AG04450 (cell line): ENCODE measurements around the gene PREPL. TPM values are rescaled to one million over a fixed set of nuclear protein-coding genes. Genes with fewer than 3 reads are reported as not detected.
A peak's percentile ranks its signal among the peaks of the same experiment; 100 is the strongest.
"Not testable (repeated sequence)": the region's sequence is repeated elsewhere in the genome, so short reads cannot be mapped to it uniquely, and the experiment has no call there.

Experiments used
- CTCF ChIA-PET: fragments of 300-600, 350-600 bp; formaldehyde crosslinking; extraction: SDS; loops from one replicate; lab custom pipeline; 2022; ENCODE audit warnings: antibody characterized with exemption, inconsistent platforms; lab: Charles Lee
- POLR2A ChIA-PET: fragments of 350-600 bp; formaldehyde crosslinking; extraction: SDS; loops from one replicate; lab custom pipeline; 2021; ENCODE audit warnings: antibody characterized with exemption, inconsistent platforms; lab: Yijun Ruan, JAX
- DNase-seq: peaks from one replicate; pipeline ENCODE4 v3.0.0-alpha.2; 2011; ENCODE audit warnings: low read depth, low spot score
- H3K27ac ChIP-seq: one replicate; pipeline ENCODE4 v1.5.1; 2012; ENCODE audit warnings: low read depth, low read length, control low read depth
- H3K27me3 ChIP-seq: one replicate; pipeline ENCODE4 v1.6.0; 2012; ENCODE audit warnings: low read length; ENCODE audit not compliant: control insufficient read depth, insufficient read depth
- H3K4me3 ChIP-seq: 2 replicates; pipeline ENCODE4 v1.5.1; 2011; ENCODE audit warnings: mild to moderate bottlenecking, low read depth, low read length, control low read depth
- H3K9me3 ChIP-seq: 2 replicates; pipeline ENCODE4 v1.5.1; 2012; ENCODE audit warnings: low read length; ENCODE audit not compliant: control insufficient read depth, insufficient read depth
- CTCF ChIP-seq: IDR thresholded peaks from 2 replicates; pipeline ENCODE4 v1.5.1; 2011; ENCODE audit warnings: low read depth, low read length, control low read depth, inconsistent platforms
- polyA plus RNA-seq: library from polyadenylated mRNA; depleted of rRNA; stranded (reverse); fragments of >200 nt; gene quantifications from 2 replicates; pipeline ENCODE4 v1.2.3, GENCODE V29; 2011

The PREPL gene
- polyA plus RNA-seq, 1 experiment, result 79.6 TPM

- Histone ChIP-seq H3K27ac (no peak overlapping the region), H3K4me3 (no peak overlapping the region), H3K9me3 (no peaks in the 10 kb centered on the region), H3K27me3 (no peaks in the 10 kb centered on the region)
- ChIA-PET POLR2A (no interaction called here), CTCF (interaction anchor here (0.8 to 11.7 kb wide), 8 partner anchors 10 to 566 kb away, joined by 5 to 136 read pairs (median 24); no protein-coding TSS in a partner anchor)
- no peak for DNase-seq
- peak; percentile 42; the same call in 1 of the 2 replicates for TF ChIP-seq CTCF
Observed at GRCh38 chr2:44389895-44390294, 28.6 kb upstream of the PREPL start.

- Histone ChIP-seq H3K27me3 (no peaks in the 10 kb centered on the region), H3K27ac (no peak overlapping the region), H3K9me3 (no peaks in the 10 kb centered on the region), H3K4me3 (no peak overlapping the region)
- CTCF ChIA-PET, result interaction anchor here (1.4 to 11.7 kb wide), 5 partner anchors 12 to 345 kb away, joined by 4 to 136 read pairs (median 29); no protein-coding TSS in a partner anchor
- DNase-seq, result no peak
- POLR2A ChIA-PET, result no interaction called here
- TF ChIP-seq CTCF, result no peak
Observed at GRCh38 chr2:44388877-44389276, 27.6 kb upstream of the PREPL start.

GRCh38 chr2:44385226-44385625 is 23.9 kb upstream of the PREPL start:
- DNase-seq, H3K27me3 ChIP-seq, POLR2A ChIA-PET, H3K4me3 ChIP-seq, H3K27ac ChIP-seq, H3K9me3 ChIP-seq: not testable (repeated sequence)
- CTCF ChIA-PET, result interaction anchor here (0.6 to 0.7 kb wide), 2 partner anchors 94 to 1397 kb away, joined by 3 read pairs; no protein-coding TSS in a partner anchor

- Histone ChIP-seq H3K27ac (no peak overlapping the region), H3K27me3 (no peaks in the 10 kb centered on the region), H3K9me3 (no peaks in the 10 kb centered on the region), H3K4me3 (no peak overlapping the region)
- no peak for DNase-seq
- CTCF ChIA-PET, result interaction anchor here (1.1 to 1.9 kb wide), 5 partner anchors 12 to 291 kb away, joined by 3 to 9 read pairs (median 6); no protein-coding TSS in a partner anchor
- POLR2A ChIA-PET, result no interaction called here
- no peak for TF ChIP-seq CTCF
Observed at GRCh38 chr2:44377486-44377885, 16.2 kb upstream of the PREPL start.

GRCh38 chr2:44372246-44372645 is 11.0 kb upstream of the PREPL start:
- no peak for DNase-seq
- no peak for TF ChIP-seq CTCF
- CTCF ChIA-PET, result interaction anchor here (1.0 kb wide), 1 partner anchor 21 kb away, joined by 4 read pairs; no protein-coding TSS in a partner anchor
- H3K4me3 ChIP-seq, result no peak overlapping the region
- POLR2A ChIA-PET, result no interaction called here
- no peaks in the 10 kb centered on the region for H3K9me3 ChIP-seq
- no peak overlapping the region for H3K27ac ChIP-seq
- no peaks in the 10 kb centered on the region for H3K27me3 ChIP-seq
